GM10266 (cell line): ENCODE data around the gene MAPKBP1.

Experiments
- DNase-seq: peaks from one replicate; pipeline ENCODE4 v3.0.0; 2012; ENCODE audit errors: extremely low spot score
- CTCF ChIP-seq: IDR thresholded peaks from 2 replicates; pipeline ENCODE4 v1.5.1; 2012; ENCODE audit warnings: mild to moderate bottlenecking, low read depth; ENCODE audit not compliant: control insufficient read depth, insufficient read depth; ENCODE audit errors: missing control alignments

Gene MAPKBP1

GRCh38 chr15:41849861-41850260 is 75.6 kb downstream of the MAPKBP1 start:
- TF ChIP-seq CTCF, result no peak
- no peak for DNase-seq

- no peak for DNase-seq
- TF ChIP-seq CTCF, result no peak
Observed at GRCh38 chr15:41850482-41851166, 76.3 kb downstream of the MAPKBP1 start.

GRCh38 chr15:41851167-41851523 is 76.9 kb downstream of the MAPKBP1 start:
- no peak for DNase-seq
- TF ChIP-seq CTCF, result no peak

- no peak for DNase-seq
- no peak for TF ChIP-seq CTCF
Observed at GRCh38 chr15:41851755-41852370, 77.6 kb downstream of the MAPKBP1 start.

- no peak for DNase-seq
- no peak for TF ChIP-seq CTCF
Observed at GRCh38 chr15:41852736-41853590, 78.7 kb downstream of the MAPKBP1 start.

GRCh38 chr15:41853831-41854230 is 79.5 kb downstream of the MAPKBP1 start:
- DNase-seq, result no peak
- no peak for TF ChIP-seq CTCF
